ENCODE data around the gene YEATS2.

- TF ChIP-seq POLR2A (IDR thresholded peaks at IDR 0.05; ENCODE audit: low read depth, low read length) (no peak), TAF1 (IDR thresholded peaks at IDR 0.05; ENCODE audit: borderline replicate concordance, low read depth, low read length) (no peak)
These were observed 98.8 kb downstream of the YEATS2 start for GRCh38 chr3:183796372-183796771.
